Progenitor cell of endocrine pancreas (in vitro differentiated cells): ENCODE results near the gene MUL1. TPM values are rescaled to one million over a fixed set of nuclear protein-coding genes. Genes with fewer than 3 reads are reported as not detected.

Experiments
- DNase-seq: peaks from one replicate; pipeline ENCODE4 v3.0.0; 2021; ENCODE audit warnings: low spot score; ENCODE audit not compliant: unreplicated experiment
- H3K27ac Mint-ChIP-seq: 2 replicates; pipeline ENCODE4 v1.8.0; 2021; ENCODE audit warnings: mild to moderate bottlenecking, moderate library complexity, mixed read lengths
- H3K27me3 Mint-ChIP-seq: 2 replicates; pipeline ENCODE4 v1.8.0; 2021; ENCODE audit warnings: mixed read lengths
- H3K36me3 Mint-ChIP-seq: 2 replicates; pipeline ENCODE4 v1.8.0; 2022; ENCODE audit warnings: mixed read lengths; ENCODE audit not compliant: insufficient read depth
- H3K4me1 Mint-ChIP-seq: 2 replicates; pipeline ENCODE4 v1.8.0; 2021; ENCODE audit warnings: low read depth, mixed read lengths
- H3K4me3 Mint-ChIP-seq: 2 replicates; pipeline ENCODE4 v1.8.0; 2021; ENCODE audit warnings: low read depth, mild to moderate bottlenecking, moderate library complexity, mixed read lengths
- H3K9me3 Mint-ChIP-seq: 2 replicates; pipeline ENCODE4 v1.8.0; 2021; ENCODE audit warnings: low read depth, mixed read lengths
- total RNA-seq: library from RNA; stranded (reverse); gene quantifications from 2 replicates; pipeline ENCODE4 v1.2.1, GENCODE V29; 2021
- TF ChIP-seq, protein P1 (sequence below): fragments of 200-600 bp; sonication (generic); IDR thresholded peaks from one replicate; pipeline ENCODE4 v1.5.0; 2021; ENCODE audit warnings: antibody characterized with exemption, mild to moderate bottlenecking; ENCODE audit not compliant: unreplicated experiment

MUL1 gene
- total RNA-seq, 1 donor from 2014 or later: 25.1 TPM

GRCh38 chr1:20494609-20495311 lies 13.2 kb downstream of the MUL1 start:
- Mint-ChIP-seq H3K4me1 (no peaks in the 10 kb centered on the region), H3K36me3 (peaks cover 4% of the 10 kb centered on the region), H3K4me3 (no peak overlapping the region), H3K27ac (no peak overlapping the region), H3K9me3 (no peaks in the 10 kb centered on the region), H3K27me3 (peaks cover 27% of the 10 kb centered on the region)
- DNase-seq: no peak
- TF ChIP-seq, protein P1, sequence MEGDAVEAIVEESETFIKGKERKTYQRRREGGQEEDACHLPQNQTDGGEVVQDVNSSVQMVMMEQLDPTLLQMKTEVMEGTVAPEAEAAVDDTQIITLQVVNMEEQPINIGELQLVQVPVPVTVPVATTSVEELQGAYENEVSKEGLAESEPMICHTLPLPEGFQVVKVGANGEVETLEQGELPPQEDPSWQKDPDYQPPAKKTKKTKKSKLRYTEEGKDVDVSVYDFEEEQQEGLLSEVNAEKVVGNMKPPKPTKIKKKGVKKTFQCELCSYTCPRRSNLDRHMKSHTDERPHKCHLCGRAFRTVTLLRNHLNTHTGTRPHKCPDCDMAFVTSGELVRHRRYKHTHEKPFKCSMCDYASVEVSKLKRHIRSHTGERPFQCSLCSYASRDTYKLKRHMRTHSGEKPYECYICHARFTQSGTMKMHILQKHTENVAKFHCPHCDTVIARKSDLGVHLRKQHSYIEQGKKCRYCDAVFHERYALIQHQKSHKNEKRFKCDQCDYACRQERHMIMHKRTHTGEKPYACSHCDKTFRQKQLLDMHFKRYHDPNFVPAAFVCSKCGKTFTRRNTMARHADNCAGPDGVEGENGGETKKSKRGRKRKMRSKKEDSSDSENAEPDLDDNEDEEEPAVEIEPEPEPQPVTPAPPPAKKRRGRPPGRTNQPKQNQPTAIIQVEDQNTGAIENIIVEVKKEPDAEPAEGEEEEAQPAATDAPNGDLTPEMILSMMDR: no peak

DNA sequence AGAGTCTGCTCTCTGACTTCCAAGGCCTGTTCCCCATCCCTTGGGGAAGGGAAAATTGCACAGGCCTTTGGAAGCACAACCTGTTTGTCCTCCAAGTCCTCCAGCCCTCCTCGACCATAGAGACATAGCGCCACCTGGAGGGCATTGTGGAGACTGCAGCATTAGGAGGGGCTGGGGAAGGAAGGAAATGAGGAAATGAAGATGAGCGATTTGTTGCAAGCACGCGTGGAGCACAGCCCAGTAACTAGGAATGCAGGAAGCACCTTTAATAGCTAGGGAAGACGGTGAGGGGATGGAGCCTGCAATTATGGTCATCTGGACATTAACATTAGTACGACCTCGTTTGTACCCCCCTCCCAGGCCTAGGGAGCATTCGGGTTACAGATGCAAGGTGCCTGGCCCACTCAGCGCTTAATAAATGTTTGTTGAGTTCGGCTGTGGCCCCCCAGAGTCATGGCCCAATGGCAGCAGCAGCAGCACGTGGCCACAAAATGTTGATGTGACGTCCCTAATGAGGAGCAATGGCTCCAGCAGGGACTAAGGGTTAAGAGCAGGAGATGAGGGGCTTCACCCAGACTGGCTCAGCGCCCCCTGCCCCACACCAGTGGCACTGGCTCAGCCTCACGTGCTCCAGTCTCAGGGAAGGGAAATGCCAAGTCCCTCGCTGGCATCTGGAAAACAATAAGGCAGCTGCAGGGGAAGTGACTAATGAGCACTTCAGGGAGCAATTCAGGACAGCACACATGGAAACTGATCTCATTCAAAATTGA lies 13.9 kb downstream of the MUL1 start:
- H3K27me3 Mint-ChIP-seq: peaks cover 34% of the 10 kb centered on the region
- H3K36me3 Mint-ChIP-seq: peaks cover under 1% of the 10 kb centered on the region
- TF ChIP-seq, protein P1: peak; percentile 91
- no peak overlapping the region for H3K4me3 Mint-ChIP-seq
- peak; percentile 89 for DNase-seq
- no peak overlapping the region for H3K27ac Mint-ChIP-seq
- no peaks in the 10 kb centered on the region for H3K9me3 Mint-ChIP-seq
- H3K4me1 Mint-ChIP-seq: no peaks in the 10 kb centered on the region

GRCh38 chr1:20493309-20493708 lies 14.6 kb downstream of the MUL1 start:
- Mint-ChIP-seq H3K9me3 (no peaks in the 10 kb centered on the region), H3K27ac (no peak overlapping the region), H3K27me3 (peaks cover 41% of the 10 kb centered on the region), H3K4me3 (no peak overlapping the region), H3K4me1 (no peaks in the 10 kb centered on the region), H3K36me3 (no peaks in the 10 kb centered on the region)
- DNase-seq: no peak
- TF ChIP-seq, protein P1: no peak

- Mint-ChIP-seq H3K9me3 (no peaks in the 10 kb centered on the region), H3K4me1 (no peaks in the 10 kb centered on the region), H3K36me3 (no peaks in the 10 kb centered on the region), H3K27ac (no peak overlapping the region), H3K4me3 (no peak overlapping the region), H3K27me3 (peaks cover 47% of the 10 kb centered on the region)
- TF ChIP-seq, protein P1: no peak
- DNase-seq: no peak
Measured at GRCh38 chr1:20492751-20493150, 15.2 kb downstream of the MUL1 start.

- H3K27me3 Mint-ChIP-seq: peaks cover 55% of the 10 kb centered on the region
Measured at GRCh38 chr1:20491866-20492265, 16.1 kb downstream of the MUL1 start.

More at GRCh38 chr1:20491866-20492265, 16.1 kb downstream of the MUL1 start:
- no peak overlapping the region for H3K4me3 Mint-ChIP-seq
- H3K9me3 Mint-ChIP-seq: no peaks in the 10 kb centered on the region
- peaks cover 4% of the 10 kb centered on the region for H3K4me1 Mint-ChIP-seq
- DNase-seq: no peak
- TF ChIP-seq, protein P1: no peak
- H3K36me3 Mint-ChIP-seq: no peaks in the 10 kb centered on the region
- H3K27ac Mint-ChIP-seq: no peak overlapping the region
